GM18951 (cell line): ENCODE measurements around the gene BRPF3.

ENCODE experiments used
- POLR2A ChIP-seq: IDR thresholded peaks from 4 replicates; pipeline ENCODE4 v1.6.1; 2011; ENCODE audit warnings: mild to moderate bottlenecking; ENCODE audit not compliant: insufficient read length, insufficient read depth; ENCODE audit errors: extremely low read depth
- in situ Hi-C: fragments of 300-500 bp; cut with MboI; formaldehyde crosslinking; loops from one replicate; pipeline ENCODE4 v1.12.0; 2022; ENCODE audit warnings: low sequenced_read_pairs, mixed read lengths, inconsistent platforms; ENCODE audit not compliant: unreplicated experiment

BRPF3 gene

GRCh38 chr6:36245572-36246061, 49.1 kb downstream of the BRPF3 start:
- in situ Hi-C loops: no loop called here
- no peak for TF ChIP-seq POLR2A

DNA sequence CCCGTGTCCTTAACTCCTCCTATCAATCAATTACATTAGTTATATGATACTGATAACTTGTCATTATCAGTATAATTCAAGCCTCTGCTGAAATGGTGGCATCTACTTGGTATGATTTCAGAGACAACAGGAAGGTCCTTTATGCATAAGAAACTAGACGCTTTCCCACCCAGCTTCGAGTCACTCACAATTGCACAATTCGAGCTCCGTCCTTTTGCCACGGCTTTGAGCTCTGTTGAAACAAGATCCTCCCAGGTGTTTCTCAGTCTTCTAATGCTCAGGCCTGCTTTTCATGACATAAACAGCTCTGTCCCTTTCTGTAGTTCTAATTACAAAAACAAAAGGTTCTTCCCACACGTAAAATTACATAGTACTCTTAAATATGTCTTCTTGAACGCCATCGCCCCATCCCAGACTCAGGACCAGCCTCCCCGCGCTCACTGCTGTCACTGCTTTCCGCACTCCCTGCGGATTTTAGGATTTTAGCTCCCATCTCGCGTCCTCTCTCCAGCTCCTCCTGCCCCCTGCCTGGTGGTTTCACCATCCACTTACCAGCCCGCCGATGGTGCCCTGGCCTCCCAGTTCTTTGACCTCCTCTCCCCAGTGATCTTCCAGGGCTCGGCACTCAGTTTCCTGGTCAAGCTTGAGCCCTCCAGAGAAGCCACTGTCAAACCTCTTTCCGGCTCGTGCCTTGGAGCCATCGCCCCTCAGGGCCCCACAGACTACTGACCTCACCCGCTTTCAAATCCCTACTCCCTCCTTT, 50.1 kb downstream of the BRPF3 start:
- no peak for TF ChIP-seq POLR2A
- in situ Hi-C loops: no loop called here

DNA sequence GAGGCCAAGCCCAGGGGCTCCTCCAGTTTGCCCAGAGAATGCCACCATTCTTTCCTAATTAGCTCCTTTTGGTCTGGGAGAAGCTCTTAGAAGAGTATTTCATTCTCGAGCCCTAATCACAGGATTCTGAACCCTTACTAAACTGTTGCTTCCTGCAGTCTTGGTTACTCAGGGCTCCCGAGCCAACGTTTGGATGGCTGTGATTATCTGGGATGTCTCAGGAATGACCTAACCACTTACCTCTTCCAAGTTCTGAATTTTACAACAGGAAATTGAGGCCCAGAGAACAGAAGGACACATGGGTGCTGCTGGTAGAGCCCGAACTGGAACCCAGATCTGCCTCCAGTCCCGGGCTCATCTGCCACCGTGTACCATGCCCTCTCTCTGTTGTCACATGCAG, 51.1 kb downstream of the BRPF3 start:
- in situ Hi-C loops: no loop called here
- TF ChIP-seq POLR2A: no peak

DNA sequence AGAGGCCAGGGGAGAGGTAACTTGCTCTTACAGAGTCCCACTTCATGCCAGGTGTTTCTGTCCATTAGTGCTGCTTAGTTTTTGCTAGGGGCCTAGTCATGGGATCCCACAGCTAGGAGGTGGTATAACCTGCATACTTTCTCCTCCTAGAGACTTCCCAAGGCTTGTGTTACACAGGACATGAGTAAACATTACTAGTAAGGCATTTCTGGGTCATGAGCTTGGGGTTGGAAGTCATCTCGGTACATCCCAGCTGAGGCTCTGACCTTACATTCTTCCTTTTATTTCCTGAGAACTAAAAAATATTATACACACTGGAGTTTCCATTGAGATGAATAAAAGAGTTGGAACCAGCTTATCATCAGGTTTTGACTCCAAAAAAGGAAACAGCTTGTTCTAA, 52.4 kb downstream of the BRPF3 start:
- TF ChIP-seq POLR2A: no peak
- in situ Hi-C loops: no loop called here

GRCh38 chr6:36249536-36249935, 53.0 kb downstream of the BRPF3 start:
- TF ChIP-seq POLR2A: no peak
- in situ Hi-C loops: no loop called here

DNA sequence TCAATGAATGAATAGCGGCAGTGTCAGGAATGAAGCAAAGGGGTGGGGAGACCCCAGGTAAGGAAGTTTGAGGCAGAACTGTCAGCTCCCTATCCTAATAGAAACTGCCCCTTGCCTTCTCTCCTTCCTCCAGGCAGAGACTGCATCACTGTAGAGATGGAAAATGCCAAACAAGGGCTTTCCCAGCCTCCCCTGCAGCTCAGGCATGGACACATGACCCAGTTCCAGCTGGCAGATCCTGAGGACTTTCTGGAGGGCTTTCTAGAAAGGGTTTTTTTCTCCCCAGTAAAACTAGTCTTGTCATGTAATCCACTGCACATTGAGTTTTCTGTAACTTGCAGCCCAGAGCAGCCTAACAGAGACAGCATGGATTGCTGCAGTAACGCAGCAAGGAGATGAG, 55.5 kb downstream of the BRPF3 start:
- no peak for TF ChIP-seq POLR2A
- in situ Hi-C loops: no loop called here

DNA sequence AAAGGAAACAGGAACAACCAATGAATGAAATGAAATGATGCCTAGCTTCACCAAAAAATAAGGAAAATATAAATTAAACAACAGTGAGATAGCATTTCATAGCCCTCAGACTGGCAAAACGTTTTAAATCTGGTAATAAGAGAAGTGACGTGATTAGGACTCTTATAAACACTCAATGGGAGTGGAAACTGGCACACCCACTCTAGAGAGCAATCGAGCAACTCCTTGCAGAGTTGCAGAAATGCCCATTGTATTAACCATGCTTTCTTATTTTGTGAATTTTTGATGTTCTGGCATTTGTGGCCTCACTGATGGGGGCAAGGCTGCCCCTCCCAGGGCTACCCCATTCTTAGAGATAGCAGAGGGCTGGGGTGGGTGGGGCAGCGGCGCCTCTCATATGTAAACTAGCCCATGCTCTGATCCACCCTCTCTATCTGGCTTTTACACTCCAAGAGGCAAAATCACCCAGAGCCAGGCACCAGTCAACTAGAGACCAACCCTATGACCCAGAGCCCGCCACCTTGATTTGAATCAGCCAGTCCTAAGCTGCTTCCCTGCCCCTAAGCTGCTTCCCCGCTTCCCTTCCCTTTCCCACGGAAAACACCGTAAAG, 67.0 kb downstream of the BRPF3 start:
- no peak for TF ChIP-seq POLR2A
- in situ Hi-C loops: no loop called here

DNA sequence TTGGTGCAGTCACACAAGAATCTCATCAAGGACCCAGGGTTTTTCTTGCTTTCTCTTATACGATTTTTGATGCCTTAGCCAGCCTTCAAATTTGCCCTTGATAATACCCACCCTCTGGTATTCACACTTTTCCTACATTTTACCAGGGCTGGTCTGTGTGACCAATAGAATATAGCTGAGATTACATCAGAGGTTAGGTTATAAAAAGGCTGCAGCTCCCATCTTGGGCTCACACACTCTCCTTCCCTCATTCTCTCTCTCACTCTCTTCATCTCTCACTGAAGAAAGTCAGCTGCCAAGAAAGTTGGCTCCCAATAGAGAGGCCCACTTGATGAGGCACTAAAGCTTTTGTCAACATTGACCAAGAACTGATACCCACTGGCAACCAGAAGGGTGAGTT, 69.2 kb downstream of the BRPF3 start:
- in situ Hi-C loops: no loop called here
- TF ChIP-seq POLR2A: no peak

GRCh38 chr6:36266913-36267644, 70.5 kb downstream of the BRPF3 start:
- no peak for TF ChIP-seq POLR2A
- in situ Hi-C loops: no loop called here

DNA sequence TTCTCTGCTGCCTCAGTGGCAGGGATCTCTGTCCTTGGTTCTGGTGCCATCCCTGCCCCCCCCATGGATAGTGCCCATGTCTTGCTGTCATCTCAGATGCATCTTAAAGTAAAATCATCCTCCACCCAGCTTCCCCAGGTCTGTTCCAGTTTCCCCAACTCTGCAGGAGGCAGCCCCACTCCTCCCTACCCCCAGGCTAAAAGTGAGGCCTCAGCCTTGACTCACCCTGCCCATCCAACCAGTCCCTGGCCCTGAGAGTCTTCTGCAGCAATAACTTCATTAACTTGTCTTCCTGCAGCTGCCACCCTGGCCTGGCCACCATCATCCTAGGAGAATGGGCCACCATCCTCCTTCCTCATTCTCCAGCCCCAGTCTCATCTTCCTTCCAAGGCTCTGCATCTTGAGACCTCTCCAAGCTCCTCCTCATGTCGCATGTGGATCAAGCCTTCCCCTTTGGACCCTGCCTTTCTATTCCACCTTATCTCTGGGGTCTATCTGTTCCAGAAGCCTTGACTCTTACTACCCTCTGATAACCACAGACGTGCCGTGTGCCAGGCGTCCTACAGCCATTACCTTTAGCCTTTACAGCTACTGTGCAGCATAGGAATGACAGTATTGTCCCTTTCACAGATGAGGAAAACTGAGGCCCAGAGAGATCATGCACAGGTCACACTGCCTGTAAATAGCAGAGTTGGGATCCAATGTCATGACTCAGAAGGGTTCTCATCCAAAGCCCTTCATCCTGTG, 71.4 kb downstream of the BRPF3 start:
- no peak for TF ChIP-seq POLR2A
- in situ Hi-C loops: no loop called here

- TF ChIP-seq POLR2A: no peak
- in situ Hi-C loops: no loop called here
Observed at GRCh38 chr6:36268478-36269275, 72.1 kb downstream of the BRPF3 start.

- in situ Hi-C loops: no loop called here
- no peak for TF ChIP-seq POLR2A
Observed at GRCh38 chr6:36269834-36270705, 73.5 kb downstream of the BRPF3 start, which contains the start of gene PNPLA1. Gene PNPLA1 (plus strand): TSS chr6:36270060. CDS start chr6:36270460, 400 bp downstream.

- in situ Hi-C loops: no loop called here
- TF ChIP-seq POLR2A: no peak
Observed at GRCh38 chr6:36272234-36272633, 75.7 kb downstream of the BRPF3 start.
